Measurements from ENCODE around the gene EXPH5.

DNA sequence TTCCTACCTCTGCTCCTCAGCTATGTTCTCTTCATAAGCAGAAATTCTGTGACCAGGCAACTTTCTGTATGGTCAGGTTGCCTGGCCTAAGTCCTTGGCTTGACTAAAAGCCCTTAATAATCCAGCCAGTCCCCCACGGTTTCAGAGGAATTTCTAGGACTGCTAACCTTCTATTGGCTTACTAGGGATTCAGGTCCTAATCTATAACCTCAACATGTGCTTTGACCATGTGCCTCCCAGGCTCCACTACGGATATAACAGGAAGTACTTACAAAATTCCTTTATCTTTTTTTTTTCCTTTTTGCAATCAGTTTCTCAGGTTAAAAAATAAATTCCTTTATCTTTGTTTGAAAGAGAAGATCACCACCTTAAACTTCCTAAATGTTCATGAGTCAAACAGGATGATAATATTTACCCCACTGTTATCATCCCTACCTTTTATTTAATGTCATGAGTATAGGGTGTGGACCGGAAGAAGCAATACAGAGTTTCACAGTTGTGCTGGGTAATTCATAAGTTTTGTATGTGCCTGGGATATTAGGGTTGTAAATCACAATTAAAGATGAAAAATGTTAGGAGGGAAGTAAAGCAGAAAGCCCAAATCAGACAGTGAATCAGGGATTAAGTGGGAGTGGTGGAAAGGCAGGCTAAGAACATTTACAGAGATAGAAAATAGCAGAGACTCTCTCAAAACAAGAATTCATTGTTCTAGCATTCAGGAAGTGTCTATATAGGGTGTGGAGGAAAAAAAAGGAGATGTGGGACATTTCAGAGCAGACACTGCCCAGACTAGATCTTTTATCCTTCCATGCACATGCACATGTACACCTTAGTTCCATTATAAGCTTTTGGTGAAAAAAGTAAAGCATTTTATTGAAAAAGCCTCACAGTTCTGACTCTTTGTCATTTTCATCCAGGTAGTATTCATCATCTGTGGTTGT, 84.6 kb downstream of the EXPH5 start:
- no peak for TF ChIP-seq CTCF (IDR thresholded peaks at IDR 0.05)
- no peak for TF ChIP-seq ZFX (IDR thresholded peaks at IDR 0.05; ENCODE audit: borderline replicate concordance)

Data from 22Rv1 (cell line).